ENCODE data around the gene IFT172. TPM values are rescaled to one million over a fixed set of nuclear protein-coding genes. Genes with fewer than 3 reads are reported as not detected.

IFT172 gene
- total RNA-seq, 1 experiment from 2014 or later: 9.8 TPM

DNA sequence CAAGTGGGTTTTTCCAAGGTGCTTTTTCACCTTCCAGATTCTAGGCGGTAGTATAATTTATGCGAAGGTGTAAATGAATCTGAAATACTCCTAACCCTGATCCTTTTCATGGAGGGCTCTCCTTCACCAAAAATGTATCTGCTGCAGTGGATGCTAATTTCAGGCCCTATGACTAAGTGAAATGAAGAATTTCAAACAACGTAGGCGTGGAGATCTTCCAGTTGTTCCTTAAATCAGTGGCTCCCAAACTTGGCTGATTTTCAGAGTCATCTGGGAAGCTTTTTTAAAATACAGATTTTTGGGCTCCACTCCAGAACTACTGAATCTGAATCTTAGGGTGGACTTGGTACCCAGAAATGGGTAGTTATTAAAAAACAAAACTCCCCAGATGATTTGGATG is 12.6 kb upstream of the IFT172 start:
- no peak for DNase-seq
- Histone ChIP-seq H3K36me3 (replicated peaks; ENCODE audit: control insufficient read depth, insufficient read depth, low read length) (no peaks in the 10 kb centered on the region), H3K4me3 (ENCODE audit: insufficient read depth, low read depth, low read length) (no peak overlapping the region), H3K27me3 (ENCODE audit: control insufficient read depth, insufficient read depth, low read length) (peaks cover 2% of the 10 kb centered on the region; the same call in 1 of the 2 replicates)

DNA sequence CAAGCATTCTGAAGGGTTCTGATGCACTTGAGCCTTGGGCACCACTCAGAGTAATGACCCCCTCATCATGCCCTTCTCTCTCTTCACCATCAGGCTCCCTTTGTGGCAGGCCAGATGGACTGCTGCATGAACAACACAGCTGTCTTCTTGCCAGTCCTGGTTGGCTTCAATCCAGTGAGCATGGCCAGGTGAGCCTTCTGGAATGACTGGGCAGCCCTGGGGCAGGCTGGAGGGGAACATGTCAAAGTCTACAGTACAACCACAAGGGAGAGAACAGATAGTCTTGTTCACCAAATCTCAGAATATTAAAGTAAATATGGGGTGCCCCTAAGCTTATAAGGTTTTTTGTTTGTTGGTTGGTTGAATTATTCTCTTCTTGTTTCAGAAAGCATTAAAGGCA is 11.5 kb upstream of the IFT172 start:
- H3K36me3 ChIP-seq (replicated peaks; ENCODE audit: control insufficient read depth, insufficient read depth, low read length): no peaks in the 10 kb centered on the region
- DNase-seq: no peak
- peaks cover 13% of the 10 kb centered on the region for H3K27me3 ChIP-seq (ENCODE audit: control insufficient read depth, insufficient read depth, low read length)
- H3K4me3 ChIP-seq (ENCODE audit: insufficient read depth, low read depth, low read length): no peak overlapping the region

DNA sequence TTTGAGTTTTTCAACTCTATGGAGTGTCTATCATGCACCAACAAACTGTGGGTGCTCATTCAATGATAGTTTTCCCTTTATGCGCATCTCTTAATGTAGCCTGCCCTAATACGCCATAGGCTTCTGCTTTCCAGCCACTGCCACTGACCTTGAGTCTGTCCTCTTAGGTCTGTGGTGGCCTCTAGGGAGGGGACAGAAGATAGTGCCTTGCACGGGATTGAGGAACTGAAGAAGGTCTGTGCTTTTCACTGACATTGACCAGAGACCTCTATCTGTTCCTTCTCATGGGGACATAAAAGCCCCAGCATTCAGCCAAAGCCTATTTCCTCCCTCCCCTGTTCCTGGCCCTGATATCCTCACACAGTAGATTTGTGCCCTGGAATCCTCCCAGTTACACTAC is 9.4 kb upstream of the IFT172 start:
- H3K4me3 ChIP-seq (ENCODE audit: insufficient read depth, low read depth, low read length): no peak overlapping the region

DNA sequence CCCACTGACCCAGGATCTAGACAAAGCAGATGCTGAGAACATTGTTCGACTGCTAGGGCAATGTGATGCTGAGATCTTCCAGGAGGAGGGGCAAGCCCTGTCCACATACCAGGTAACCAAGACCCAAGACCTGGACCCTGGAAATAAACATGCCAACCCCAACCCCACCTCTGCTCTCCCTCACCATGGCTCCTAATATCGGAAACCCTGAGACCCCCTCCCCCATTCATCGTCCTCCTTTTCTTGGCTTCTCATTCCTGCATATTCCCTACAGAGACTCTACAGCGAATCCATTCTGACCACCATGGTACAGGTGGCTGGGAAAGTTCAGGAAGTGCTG is 7.7 kb upstream of the IFT172 start:
- no peaks in the 10 kb centered on the region for H3K36me3 ChIP-seq (replicated peaks; ENCODE audit: control insufficient read depth, insufficient read depth, low read length)
- H3K27me3 ChIP-seq (ENCODE audit: control insufficient read depth, insufficient read depth, low read length): peaks cover 42% of the 10 kb centered on the region
- DNase-seq: no peak
- no peak overlapping the region for H3K4me3 ChIP-seq (ENCODE audit: insufficient read depth, low read depth, low read length)

More for the DNA sequence above, 9.4 kb upstream of the IFT172 start:
- DNase-seq: no peak
- H3K36me3 ChIP-seq (replicated peaks; ENCODE audit: control insufficient read depth, insufficient read depth, low read length): no peaks in the 10 kb centered on the region
- H3K27me3 ChIP-seq (ENCODE audit: control insufficient read depth, insufficient read depth, low read length): peaks cover 32% of the 10 kb centered on the region

DNA sequence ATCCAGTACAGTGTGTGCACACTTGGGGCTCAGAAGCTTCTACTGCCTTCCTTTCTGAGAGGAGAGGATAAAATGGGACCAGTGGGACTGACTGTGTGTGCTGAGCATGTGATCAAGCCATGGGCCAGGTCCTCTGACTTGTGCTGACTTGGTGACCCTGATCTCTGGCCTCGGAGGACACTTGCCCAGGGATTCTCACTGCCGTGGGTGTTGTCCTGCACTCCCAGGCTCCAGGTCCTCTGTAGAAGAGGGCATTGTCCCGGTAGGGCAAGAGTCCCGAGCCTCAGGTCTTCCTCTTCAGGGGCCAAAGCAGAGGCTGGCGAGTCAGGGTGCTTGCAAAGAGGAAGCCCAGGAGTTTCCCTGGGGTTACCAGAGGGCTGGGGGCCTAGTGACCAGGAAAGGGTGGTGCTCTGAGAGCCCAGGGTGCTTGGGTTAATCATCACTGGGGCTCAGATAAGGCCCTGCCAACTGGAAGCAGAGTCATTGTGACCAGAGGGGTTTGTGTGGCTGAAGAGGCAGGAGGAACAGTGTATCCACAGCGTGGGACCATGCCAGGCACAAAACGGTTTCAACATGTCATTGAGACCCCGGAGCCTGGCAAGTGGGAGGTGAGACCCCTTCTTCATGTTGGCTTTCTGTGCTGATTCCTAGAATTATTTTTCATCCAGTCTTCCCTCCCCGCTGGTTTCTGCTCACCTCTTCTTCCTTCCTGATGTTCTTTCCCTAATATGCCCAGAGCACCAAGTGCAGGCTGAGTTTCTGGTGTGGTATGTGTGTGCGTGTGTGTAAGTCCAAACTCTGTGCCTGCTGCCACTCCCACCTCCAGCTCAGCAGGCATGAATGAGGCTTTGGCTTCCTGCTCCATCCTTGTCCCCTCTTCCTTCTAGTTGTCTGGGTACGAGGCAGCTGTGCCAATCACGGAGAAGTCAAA is 7.1 kb upstream of the IFT172 start, which contains the start of gene GCKR:
Gene GCKR, plus strand, starts transcription at position 483 of the 931 bp plus-strand sequence. Its CDS starts 66 bp downstream, at position 549.
- H3K36me3 ChIP-seq (replicated peaks; ENCODE audit: control insufficient read depth, insufficient read depth, low read length): no peaks in the 10 kb centered on the region
- peaks cover 44% of the 10 kb centered on the region for H3K27me3 ChIP-seq (ENCODE audit: control insufficient read depth, insufficient read depth, low read length)
- no peak for DNase-seq
- no peak within 1 kb of the TSS for H3K4me3 ChIP-seq (ENCODE audit: insufficient read depth, low read depth, low read length)

DNA sequence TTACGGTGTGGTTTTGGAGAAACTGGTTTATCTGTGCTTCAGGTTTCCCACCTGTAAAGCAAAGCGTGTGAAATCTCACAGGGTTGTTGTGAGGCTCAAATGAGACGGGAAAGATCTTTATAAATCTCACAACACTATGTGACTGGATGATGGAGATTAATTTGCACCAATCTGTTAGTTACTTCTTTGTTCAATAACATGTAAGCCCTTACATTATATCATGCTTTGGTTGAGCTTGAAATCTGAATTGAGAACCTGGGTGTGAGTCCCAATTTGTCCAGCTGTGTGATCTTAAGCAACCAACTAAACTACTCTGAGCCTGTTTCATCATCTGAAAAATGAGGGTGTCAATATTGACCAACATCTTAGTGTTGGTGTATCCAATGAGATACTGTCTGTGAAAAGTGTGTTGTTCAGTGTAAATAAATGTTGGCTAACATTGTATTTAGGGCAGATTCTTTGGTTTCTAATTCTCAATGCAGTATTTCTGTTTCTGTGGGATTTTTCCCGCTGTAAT is 6.4 kb upstream of the IFT172 start:
- H3K27me3 ChIP-seq (ENCODE audit: control insufficient read depth, insufficient read depth, low read length): peaks cover 44% of the 10 kb centered on the region
- H3K36me3 ChIP-seq (replicated peaks; ENCODE audit: control insufficient read depth, insufficient read depth, low read length): no peaks in the 10 kb centered on the region
- no peak overlapping the region for H3K4me3 ChIP-seq (ENCODE audit: insufficient read depth, low read depth, low read length)
- DNase-seq: no peak

DNA sequence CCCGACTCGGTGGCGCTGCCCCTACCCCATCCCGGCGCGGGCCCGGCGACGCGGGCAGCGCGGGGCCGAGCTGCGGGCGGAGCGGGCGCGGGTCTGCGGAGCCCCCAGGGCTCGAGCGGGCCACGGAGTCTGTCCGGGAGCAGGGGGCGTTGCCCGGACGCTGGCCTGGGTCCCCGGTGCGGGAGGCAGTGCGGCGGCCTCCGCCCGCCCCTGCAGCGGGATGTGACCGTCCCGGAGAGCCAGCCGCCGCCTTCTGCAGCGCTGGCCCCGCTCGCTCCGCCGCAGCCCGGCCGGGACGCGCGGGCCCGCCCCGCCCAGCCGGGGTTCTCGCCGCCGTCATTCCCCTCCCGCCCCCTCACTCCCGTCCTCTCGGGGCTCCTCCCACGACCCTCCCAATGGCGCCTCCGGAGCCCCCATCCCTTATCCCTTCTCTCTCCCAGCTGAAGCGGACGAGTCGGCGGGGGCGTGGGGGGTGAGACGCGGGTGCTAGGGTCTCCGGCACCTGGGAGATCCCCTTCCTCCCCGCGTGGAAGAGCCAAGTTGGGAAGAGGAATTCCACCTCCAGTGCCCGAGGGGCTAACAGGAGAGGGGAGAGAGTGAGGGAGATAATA is 5.5 kb upstream of the IFT172 start, which contains the start of gene FNDC4:
Gene FNDC4, minus strand, starts transcription at position 257 of the 611 bp plus-strand sequence. CDS start 521 bp downstream, outside the sequence.
- Histone ChIP-seq H3K27me3 (ENCODE audit: control insufficient read depth, insufficient read depth, low read length) (peaks cover 44% of the 10 kb centered on the region), H3K36me3 (replicated peaks; ENCODE audit: control insufficient read depth, insufficient read depth, low read length) (no peaks in the 10 kb centered on the region), H3K4me3 (ENCODE audit: insufficient read depth, low read depth, low read length) (peak within 1 kb of the TSS; percentile 62)
- DNase-seq: peak; percentile 93

DNA sequence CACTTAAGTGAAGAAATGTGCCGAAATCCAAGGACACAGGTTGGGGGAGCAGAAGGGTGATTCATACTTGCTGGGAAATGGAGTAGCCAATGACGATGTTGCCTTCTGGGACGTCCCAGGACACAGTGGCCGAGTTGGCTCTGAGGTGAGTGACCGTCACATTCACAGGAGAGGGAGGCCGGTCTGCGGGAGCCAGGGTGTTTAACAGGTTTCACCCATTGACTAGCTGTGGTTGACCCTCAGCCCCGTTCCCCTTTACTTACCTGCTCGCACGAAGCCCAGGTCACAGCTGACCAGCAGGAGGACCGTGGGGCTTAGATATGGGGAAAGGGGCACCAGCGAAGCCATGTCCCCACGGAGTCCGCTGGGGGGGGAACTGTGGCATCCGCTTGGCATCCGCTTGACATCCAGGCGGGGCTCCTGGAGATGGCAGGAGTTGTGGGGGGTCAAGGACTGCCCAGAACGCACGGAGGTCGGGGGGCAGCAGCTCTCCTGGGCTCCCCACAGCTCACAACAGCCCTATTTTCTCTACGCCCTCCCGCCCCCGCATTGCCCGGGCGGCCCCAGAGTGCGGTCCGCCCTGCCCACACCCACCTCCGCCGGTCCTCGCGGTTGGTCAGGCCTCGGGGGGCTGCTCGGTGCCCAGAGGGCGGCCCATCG is 4.9 kb upstream of the IFT172 start:
- no peak for DNase-seq
- no peaks in the 10 kb centered on the region for H3K36me3 ChIP-seq (replicated peaks; ENCODE audit: control insufficient read depth, insufficient read depth, low read length)
- H3K4me3 ChIP-seq (ENCODE audit: insufficient read depth, low read depth, low read length): peak overlapping the region; percentile 62
- peaks cover 44% of the 10 kb centered on the region for H3K27me3 ChIP-seq (ENCODE audit: control insufficient read depth, insufficient read depth, low read length)

DNA sequence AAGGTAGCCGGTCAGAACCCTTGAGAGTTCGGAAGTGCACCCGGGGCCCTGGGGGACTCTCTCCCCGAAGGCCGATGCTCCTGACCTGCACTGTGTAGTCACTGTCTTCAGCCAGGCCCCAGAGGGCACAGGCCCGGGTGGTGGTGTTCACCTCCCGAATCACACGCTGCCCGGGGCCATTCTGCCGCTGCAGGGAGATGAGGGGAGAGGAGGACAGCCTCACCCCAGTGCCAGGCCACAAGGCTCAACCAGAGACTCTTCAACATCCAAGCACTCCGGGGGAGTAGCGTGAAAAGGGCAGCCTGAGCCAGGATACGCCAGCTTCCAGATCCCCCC is 4.4 kb upstream of the IFT172 start:
- DNase-seq: no peak
- Histone ChIP-seq H3K4me3 (ENCODE audit: insufficient read depth, low read depth, low read length) (peak overlapping the region; percentile 62; the same call in 1 of the 2 replicates), H3K27me3 (ENCODE audit: control insufficient read depth, insufficient read depth, low read length) (peaks cover 44% of the 10 kb centered on the region), H3K36me3 (replicated peaks; ENCODE audit: control insufficient read depth, insufficient read depth, low read length) (no peaks in the 10 kb centered on the region)

DNA sequence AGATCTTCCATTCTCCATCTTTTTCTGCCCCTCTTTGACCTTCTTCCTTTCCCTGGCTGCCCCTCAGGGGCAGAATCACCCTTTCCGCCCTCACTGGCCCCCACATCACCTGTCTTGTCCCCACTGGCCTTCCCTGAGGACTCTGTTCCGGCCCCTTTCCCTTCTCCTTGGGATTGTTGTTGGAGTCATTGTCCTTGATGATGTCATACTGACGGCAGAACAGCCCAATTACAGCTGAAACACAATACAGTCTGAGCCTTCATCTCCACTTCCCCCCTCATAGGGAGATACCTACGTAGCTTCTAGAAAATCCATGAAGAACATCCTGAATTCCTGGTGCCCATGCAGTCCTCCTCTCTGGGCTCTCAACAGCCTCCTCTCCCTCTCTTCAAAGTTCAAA is 3.0 kb upstream of the IFT172 start:
- DNase-seq: no peak
- Histone ChIP-seq H3K4me3 (ENCODE audit: insufficient read depth, low read depth, low read length) (no peak overlapping the region), H3K36me3 (replicated peaks; ENCODE audit: control insufficient read depth, insufficient read depth, low read length) (no peaks in the 10 kb centered on the region), H3K27me3 (ENCODE audit: control insufficient read depth, insufficient read depth, low read length) (peaks cover 44% of the 10 kb centered on the region)

DNA sequence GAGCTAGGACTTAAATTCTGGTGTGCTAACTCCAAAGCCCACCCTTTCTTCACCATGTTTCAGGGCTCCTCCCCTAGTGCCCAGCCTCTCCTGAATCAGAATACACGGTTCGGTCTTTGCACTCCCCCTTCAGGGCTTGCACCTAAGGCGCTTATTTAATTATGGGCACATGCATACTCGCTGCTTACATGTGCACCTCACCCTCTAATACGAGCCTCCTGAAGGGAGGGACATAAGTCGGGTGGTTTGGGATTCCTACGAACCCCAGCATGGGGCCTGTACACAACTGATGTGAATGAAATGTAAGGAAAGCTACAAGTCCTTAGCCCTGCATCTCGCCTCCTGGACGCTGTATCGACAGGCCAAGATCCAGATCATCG is 435 bp downstream of the IFT172 start:
- Histone ChIP-seq H3K36me3 (replicated peaks; ENCODE audit: control insufficient read depth, insufficient read depth, low read length) (no peaks in the 10 kb centered on the region), H3K4me3 (ENCODE audit: insufficient read depth, low read depth, low read length) (peak overlapping the region; percentile 55), H3K27me3 (ENCODE audit: control insufficient read depth, insufficient read depth, low read length) (peaks cover 14% of the 10 kb centered on the region)
- peak; percentile 33 for DNase-seq

DNA sequence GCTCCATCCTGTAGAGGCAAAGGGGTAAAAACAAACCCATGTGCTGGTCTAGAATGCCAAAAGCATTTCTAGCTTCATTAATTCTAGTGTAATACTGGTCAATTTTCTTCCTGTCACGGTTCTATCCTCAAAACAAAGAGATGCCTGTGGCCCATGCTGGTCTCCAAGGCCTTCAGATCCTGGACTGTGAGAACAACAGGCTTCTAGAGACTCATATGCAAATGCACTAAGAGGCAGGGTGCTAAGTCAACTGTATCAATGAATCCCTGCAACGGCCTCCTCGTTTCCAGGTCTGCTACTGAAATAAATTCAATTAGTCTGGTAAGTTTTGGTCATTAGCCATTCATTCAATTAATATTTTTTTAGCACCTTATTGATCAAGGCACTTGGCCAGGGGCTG is 4.0 kb downstream of the IFT172 start:
- no peak overlapping the region for H3K4me3 ChIP-seq (ENCODE audit: insufficient read depth, low read depth, low read length)

DNA sequence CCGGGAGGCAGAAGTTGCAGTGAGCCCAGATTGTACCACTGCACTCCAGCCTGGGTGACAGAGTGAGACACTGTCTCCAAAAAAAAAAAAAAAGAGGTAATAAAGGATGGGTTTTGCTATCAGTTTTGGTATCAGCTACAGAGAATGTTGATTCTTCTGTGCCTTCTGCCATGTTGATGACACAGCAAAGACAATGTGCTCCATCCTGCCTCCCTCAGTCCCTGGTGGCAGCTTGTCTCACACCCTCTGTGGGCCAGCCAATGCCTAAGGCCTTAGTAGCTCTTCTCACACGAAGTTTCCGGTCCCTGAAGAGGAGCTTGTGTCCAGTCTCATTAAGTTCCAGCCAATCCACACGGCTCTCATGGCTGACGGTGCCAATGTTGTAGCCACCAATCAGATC is 17.6 kb downstream of the IFT172 start:
- no peak for DNase-seq
- H3K27me3 ChIP-seq (ENCODE audit: control insufficient read depth, insufficient read depth, low read length): no peaks in the 10 kb centered on the region
- peaks cover 1% of the 10 kb centered on the region; the same call in 1 of the 2 replicates for H3K36me3 ChIP-seq (replicated peaks; ENCODE audit: control insufficient read depth, insufficient read depth, low read length)
- no peak overlapping the region for H3K4me3 ChIP-seq (ENCODE audit: insufficient read depth, low read depth, low read length)

More for the DNA sequence above, 4.0 kb downstream of the IFT172 start:
- Histone ChIP-seq H3K27me3 (ENCODE audit: control insufficient read depth, insufficient read depth, low read length) (no peaks in the 10 kb centered on the region), H3K36me3 (replicated peaks; ENCODE audit: control insufficient read depth, insufficient read depth, low read length) (no peaks in the 10 kb centered on the region; the same call in 1 of the 2 replicates)
- DNase-seq: no peak

DNA sequence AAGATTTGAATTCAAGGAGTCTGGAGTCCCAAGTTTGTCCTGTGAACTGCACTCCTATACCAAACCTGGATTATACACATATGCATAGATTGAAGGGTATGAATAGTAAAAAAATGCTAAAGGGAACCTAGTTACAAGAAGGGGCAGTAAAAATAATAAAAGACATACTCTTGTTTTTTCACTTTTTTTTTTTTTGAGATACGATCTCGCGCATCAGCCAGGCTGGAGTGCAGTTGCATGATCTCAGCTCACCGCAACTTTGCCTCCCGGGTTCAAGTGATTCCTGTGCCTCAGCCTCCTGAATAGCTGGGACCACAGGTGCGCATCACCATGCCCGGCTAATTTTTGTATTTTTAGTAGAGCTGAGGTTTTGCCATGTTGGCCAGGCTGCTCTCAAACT is 25.1 kb downstream of the IFT172 start:
- Histone ChIP-seq H3K4me3 (ENCODE audit: insufficient read depth, low read depth, low read length) (no peak overlapping the region), H3K36me3 (replicated peaks; ENCODE audit: control insufficient read depth, insufficient read depth, low read length) (no peaks in the 10 kb centered on the region), H3K27me3 (ENCODE audit: control insufficient read depth, insufficient read depth, low read length) (no peaks in the 10 kb centered on the region)
- DNase-seq: no peak

Measured in H7 (cell line).